Upper lobe of left lung (tissue), 4 donors: ENCODE measurements around the gene LIME1.
A peak's percentile ranks its signal among the peaks of the same experiment; 100 is the strongest.

Source experiments
- CTCF ChIP-seq, 6 experiments: fragments of 450-650 bp in 4 of 6; fragments of 200-600 bp in 2 of 6; sonication (generic) in 2 of 6; IDR thresholded peaks; one replicate each; pipeline ENCODE4 v1.5.1; 2016 to 2019; ENCODE audit warnings: antibody characterized with exemption in 6 of 6
- POLR2AphosphoS5 ChIP-seq, 2 donors: sonication (generic); formaldehyde crosslinking; IDR thresholded peaks; one replicate each; pipeline ENCODE4 v1.5.1; 2017; ENCODE audit warnings: antibody characterized with exemption in 2 of 2

GRCh38 chr20:63706852-63707557, 29.5 kb upstream of the LIME1 start:
- TF ChIP-seq POLR2AphosphoS5 (IDR thresholded peaks at IDR 0.05) = peak in 1 of 2 donors; percentile 16
- TF ChIP-seq CTCF (IDR thresholded peaks at IDR 0.05) = peak in 2 of 6 experiments; percentile 23 to 33
